GM12878 (cell line): ENCODE measurements around the gene LRP1B. TPM values are rescaled to one million over a fixed set of nuclear protein-coding genes. Genes with fewer than 3 reads are reported as not detected.

ENCODE experiments used
- ATAC-seq: fragments of 200-7000 bp; cut with Tn5 transposase; 3 replicates; pipeline ENCODE4 v1.9.1; 2020; ENCODE audit warnings: mild to moderate bottlenecking, moderate library complexity
- BruUV-seq: library from RNA; stranded (reverse); fragments of 400-500 nt; replicated peaks from 2 replicates; lab custom pipeline; 2021; lab: Mats Ljungman, UMichigan
- CTCF ChIA-PET: fragments of 300-600 bp; sonication (Branson Sonifier 250); formaldehyde crosslinking; extraction: SDS; loops from one replicate; lab custom pipeline; 2021; ENCODE audit warnings: inconsistent platforms; lab: Yijun Ruan, JAX
- POLR2A ChIA-PET: fragments of 350-600 bp; formaldehyde crosslinking; extraction: SDS; loops from one replicate; lab custom pipeline; 2021; ENCODE audit warnings: inconsistent platforms; lab: Charles Lee
- RAD21 ChIA-PET: fragments of 300-600 bp; sonication (Branson Sonifier 250); formaldehyde crosslinking; loops from one replicate; lab custom pipeline; 2023; ENCODE audit warnings: antibody characterized with exemption; ENCODE audit not compliant: unreplicated experiment; lab: Charles Lee
- SMC1A ChIA-PET: fragments of 300-600 bp; sonication (Branson Sonifier 250); formaldehyde crosslinking; loops from one replicate; lab custom pipeline; 2023; ENCODE audit not compliant: unreplicated experiment, uncharacterized antibody; lab: Charles Lee
- DNase-seq: peaks from one replicate; pipeline ENCODE4 v3.0.0-alpha.2; 2011; ENCODE audit warnings: low read depth, low spot score
- FAIRE-seq: peaks from 3 replicates; lab custom pipeline; 2011; peaks lifted over from hg19 to GRCh38; lab: Jason Lieb, UNC
- H2AFZ ChIP-seq: 2 replicates; pipeline ENCODE4 v1.6.0; 2011; ENCODE audit warnings: low read depth, low read length, control low read depth; ENCODE audit not compliant: control insufficient read depth
- H3K27ac ChIP-seq: 2 replicates; pipeline ENCODE4 v1.5.1; 2011; ENCODE audit warnings: control low read depth; ENCODE audit not compliant: control insufficient read depth, insufficient read depth
- H3K27me3 ChIP-seq, 2 experiments: replicated peaks in 1 of 2; 2 replicates each; pipeline versions ENCODE4 v1.6.0 to v1.6.1; 2011; ENCODE audit warnings: low read length in 1 of 2; ENCODE audit not compliant: control insufficient read depth in 2 of 2, insufficient read depth in 2 of 2
- H3K36me3 ChIP-seq, 2 experiments: 2 replicates each; pipeline ENCODE4 v1.5.1; 2011; ENCODE audit warnings: low read length in 1 of 2; ENCODE audit not compliant: control insufficient read depth in 2 of 2, insufficient read depth in 2 of 2
- H3K4me1 ChIP-seq: 2 replicates; pipeline ENCODE4 v1.6.1; 2011; ENCODE audit warnings: mild to moderate bottlenecking, low read length, moderate library complexity, mixed read lengths; ENCODE audit not compliant: control insufficient read depth, insufficient read depth
- H3K4me2 ChIP-seq: 2 replicates; pipeline ENCODE4 v1.6.0; 2011; ENCODE audit warnings: control low read depth; ENCODE audit not compliant: control insufficient read depth, insufficient read depth
- H3K4me3 ChIP-seq: fragments of 200-600 bp; sonication (generic); 2 replicates; pipeline ENCODE4 v1.5.1; 2016
- H3K79me2 ChIP-seq: 2 replicates; pipeline ENCODE4 v1.6.0; 2011; ENCODE audit warnings: low read length; ENCODE audit not compliant: control insufficient read depth, insufficient read depth
- H3K9ac ChIP-seq: 2 replicates; pipeline ENCODE4 v1.8.0; 2011; ENCODE audit warnings: low read length, control low read depth, mixed read lengths; ENCODE audit not compliant: control insufficient read depth, insufficient read depth
- H3K9me3 ChIP-seq: replicated peaks from 3 replicates; pipeline ENCODE4 v1.5.1; 2011; ENCODE audit warnings: mild to moderate bottlenecking, low read length; ENCODE audit not compliant: control insufficient read depth, insufficient read depth
- H4K20me1 ChIP-seq: 2 replicates; pipeline ENCODE4 v1.6.0; 2011; ENCODE audit not compliant: control insufficient read depth, insufficient read depth
- BACH1 ChIP-seq: fragments of 450-650 bp; IDR thresholded peaks from 2 replicates; pipeline ENCODE4 v1.6.1; 2017; ENCODE audit warnings: mild to moderate bottlenecking, borderline replicate concordance
- CHD1 ChIP-seq: IDR thresholded peaks from 2 replicates; pipeline ENCODE4 v1.6.1; 2012; ENCODE audit warnings: low read depth, low read length, improper control_type of control experiment
- CHD4 ChIP-seq: fragments of 200-600 bp; sonication (generic); IDR thresholded peaks from 2 replicates; pipeline ENCODE4 v1.6.1; 2016; ENCODE audit warnings: mild to moderate bottlenecking
- FOXM1 ChIP-seq: IDR thresholded peaks from 2 replicates; pipeline ENCODE4 v1.6.1; 2012; ENCODE audit warnings: low read depth, mild to moderate bottlenecking, inconsistent platforms, low read length, moderate library complexity
- HDAC2 ChIP-seq: fragments of 200-600 bp; sonication (generic); IDR thresholded peaks from 2 replicates; pipeline ENCODE4 v1.6.1; 2017
- RAD21 ChIP-seq: IDR thresholded peaks from 2 replicates; pipeline ENCODE4 v1.6.1; 2011; ENCODE audit warnings: mild to moderate bottlenecking, low read depth, low read length, moderate library complexity; ENCODE audit not compliant: insufficient read depth
- RBBP5 ChIP-seq: fragments of 200-600 bp; sonication (generic); conservative IDR thresholded peaks from 2 replicates; pipeline ENCODE4 v1.6.1; 2016
- RUNX3 ChIP-seq: IDR thresholded peaks from 2 replicates; pipeline ENCODE4 v1.6.1; 2012; ENCODE audit warnings: low read length, inconsistent platforms
- SIX5 ChIP-seq: IDR thresholded peaks from 2 replicates; pipeline ENCODE4 v1.6.1; 2011; ENCODE audit warnings: mild to moderate bottlenecking, low read depth, low read length, moderate library complexity; ENCODE audit not compliant: severe bottlenecking
- SMC3 ChIP-seq: IDR thresholded peaks from 2 replicates; pipeline ENCODE4 v1.6.1; 2011; ENCODE audit warnings: low read length, improper control_type of control experiment, borderline replicate concordance
- STAT1 ChIP-seq: fragments of 450-650 bp; conservative IDR thresholded peaks from 2 replicates; pipeline ENCODE4 v1.6.1; 2014; ENCODE audit warnings: antibody characterized with exemption, mild to moderate bottlenecking
- ZNF207 ChIP-seq: fragments of 450-650 bp; IDR thresholded peaks from 2 replicates; pipeline ENCODE4 v1.6.1; 2014; ENCODE audit warnings: antibody characterized with exemption, mild to moderate bottlenecking, borderline replicate concordance
- ZNF274 ChIP-seq: IDR thresholded peaks from one replicate; pipeline ENCODE4 v1.8.0; 2011; ENCODE audit not compliant: insufficient read length, insufficient read depth
- ZNF622 ChIP-seq: fragments of 450-650 bp; IDR thresholded peaks from 2 replicates; pipeline ENCODE4 v1.6.1; 2017; ENCODE audit warnings: mild to moderate bottlenecking, inconsistent platforms
- WGBS: methylation state at CpG from one replicate; pipeline ENCODE4 v1.1.6; 2016; ENCODE audit warnings: low lambda C conversion rate; ENCODE audit not compliant: insufficient replicate concordance, insufficient coverage; ENCODE audit errors: missing lambda C conversion rate; 5-methylcytosine and 5-hydroxymethylcytosine counted together
- in situ Hi-C: fragments of 300-500 bp; cut with MboI; formaldehyde crosslinking; loops from 9 replicates; pipeline ENCODE4 v1.14.3; 2018; ENCODE audit warnings: mixed read lengths
- intact Hi-C: fragments of 100-400 bp; cut with micrococcal nuclease; formaldehyde crosslinking; loops from one replicate; pipeline ENCODE4 v1.14.2; 2022; ENCODE audit not compliant: unreplicated experiment
- polyA plus RNA-seq, 11 experiments: library from polyadenylated mRNA; depleted of rRNA in 4 of 11; unstranded in 6 of 11; stranded (reverse) in 5 of 11; fragments of >200 nt; fragmentation: Nextera tagmentation in 4 of 11; fragmentation: Illumina TruSeq in 1 of 11; extraction: Ambion mirVana in 4 of 11; extraction: Trizol in 1 of 11; gene quantifications; 1 replicate in 1 of 11; 2 replicates in 10 of 11; pipeline versions ENCODE4 v1.2.1 to v1.2.3, GENCODE V29; 2011 to 2016; ENCODE audit warnings: inconsistent platforms in 2 of 11, missing spikeins in 2 of 11, low read depth in 1 of 11
- total RNA-seq, 4 experiments: library from RNA; depleted of rRNA in 3 of 4; stranded (reverse); fragments of >200 nt in 3 of 4; fragmentation: Illumina TruSeq in 1 of 4; extraction: Trizol in 1 of 4; gene quantifications; 2 replicates each; pipeline versions ENCODE4 v1.2.1 to v1.2.3, GENCODE V29; 2013 to 2021
- TF ChIP-seq, protein P1 (sequence below): fragments of 450-650 bp; IDR thresholded peaks from 2 replicates; pipeline ENCODE4 v1.6.1; 2017; ENCODE audit warnings: mild to moderate bottlenecking
- TF ChIP-seq, protein P2 (sequence below): IDR thresholded peaks from 2 replicates; pipeline ENCODE4 v1.6.1; 2011; ENCODE audit warnings: mild to moderate bottlenecking, low read depth, low read length, moderate library complexity; ENCODE audit not compliant: insufficient replicate concordance
- TF ChIP-seq, protein P3 (sequence below): fragments of 450-650 bp; IDR thresholded peaks from 2 replicates; pipeline ENCODE4 v1.6.1; 2018; ENCODE audit warnings: borderline replicate concordance, mild to moderate bottlenecking; ENCODE audit not compliant: partially characterized antibody
- TF ChIP-seq, protein P4 (sequence below): fragments of 450-650 bp; IDR thresholded peaks from 2 replicates; pipeline ENCODE4 v1.6.1; 2017; ENCODE audit warnings: antibody characterized with exemption, mild to moderate bottlenecking, moderate library complexity

Gene LRP1B
- total and polyA plus RNA-seq, 10 of the 15 experiments (the other 5 are each of a cell fraction or from before 2014, with no cell fraction given): under 0.01 to 0.06 (median 0.03) TPM; not detected in 5

DNA sequence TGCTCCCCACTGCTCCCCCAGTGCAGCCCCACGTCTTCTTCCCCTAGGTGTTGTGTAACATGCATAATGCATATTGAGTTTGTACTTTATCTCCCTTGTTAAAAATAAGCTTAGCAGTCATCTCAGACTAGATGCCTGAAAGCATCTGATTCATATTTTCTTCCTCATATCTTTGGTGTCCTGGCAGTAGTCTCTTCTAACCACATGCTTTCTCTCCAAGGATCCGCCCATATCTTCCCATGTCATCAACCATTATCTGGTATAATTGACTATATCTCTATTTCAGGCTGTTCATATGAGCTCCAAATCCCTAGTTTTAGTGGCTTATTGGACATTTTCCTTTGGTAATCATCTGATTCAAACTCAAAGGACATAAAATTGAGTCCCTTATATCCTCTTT lies 426.3 kb downstream of the LRP1B start:
- in situ Hi-C loops (no loop called here), intact Hi-C loops (no loop called here)
- Histone ChIP-seq H3K4me1 (no peaks in the 10 kb centered on the region), H3K79me2 (no peaks in the 10 kb centered on the region), H3K9me3 (no peaks in the 10 kb centered on the region), H3K27ac (no peak overlapping the region), H3K9ac (no peak overlapping the region), H3K4me2 (no peak overlapping the region), H3K4me3 (no peak overlapping the region), H4K20me1 (no peaks in the 10 kb centered on the region), H3K27me3 (no peaks in the 10 kb centered on the region), H3K36me3 (no peaks in the 10 kb centered on the region), H2AFZ (no peak overlapping the region)
- RAD21 ChIA-PET: no interaction called here
- no TSS peak for BruUV-seq
- FAIRE-seq (no peak), ATAC-seq (no peak), DNase-seq (no peak)
- SMC1A ChIA-PET: no interaction called here
- 10% methylated on average over 2 of the region's 2 CpGs for WGBS
- POLR2A ChIA-PET: no interaction called here
- CTCF ChIA-PET: no interaction called here
- TF ChIP-seq ZNF274 (no peak), SIX5 (no peak), SMC3 (no peak), CHD4 (no peak), ZNF207 (no peak), RAD21 (no peak), RUNX3 (no peak), CHD1 (no peak), STAT1 (no peak), FOXM1 (no peak), HDAC2 (no peak), BACH1 (no peak), ZNF622 (no peak), RBBP5 (no peak)
- TF ChIP-seq, protein P1, sequence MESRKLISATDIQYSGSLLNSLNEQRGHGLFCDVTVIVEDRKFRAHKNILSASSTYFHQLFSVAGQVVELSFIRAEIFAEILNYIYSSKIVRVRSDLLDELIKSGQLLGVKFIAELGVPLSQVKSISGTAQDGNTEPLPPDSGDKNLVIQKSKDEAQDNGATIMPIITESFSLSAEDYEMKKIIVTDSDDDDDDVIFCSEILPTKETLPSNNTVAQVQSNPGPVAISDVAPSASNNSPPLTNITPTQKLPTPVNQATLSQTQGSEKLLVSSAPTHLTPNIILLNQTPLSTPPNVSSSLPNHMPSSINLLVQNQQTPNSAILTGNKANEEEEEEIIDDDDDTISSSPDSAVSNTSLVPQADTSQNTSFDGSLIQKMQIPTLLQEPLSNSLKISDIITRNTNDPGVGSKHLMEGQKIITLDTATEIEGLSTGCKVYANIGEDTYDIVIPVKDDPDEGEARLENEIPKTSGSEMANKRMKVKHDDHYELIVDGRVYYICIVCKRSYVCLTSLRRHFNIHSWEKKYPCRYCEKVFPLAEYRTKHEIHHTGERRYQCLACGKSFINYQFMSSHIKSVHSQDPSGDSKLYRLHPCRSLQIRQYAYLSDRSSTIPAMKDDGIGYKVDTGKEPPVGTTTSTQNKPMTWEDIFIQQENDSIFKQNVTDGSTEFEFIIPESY: no peak
- TF ChIP-seq, protein P2, sequence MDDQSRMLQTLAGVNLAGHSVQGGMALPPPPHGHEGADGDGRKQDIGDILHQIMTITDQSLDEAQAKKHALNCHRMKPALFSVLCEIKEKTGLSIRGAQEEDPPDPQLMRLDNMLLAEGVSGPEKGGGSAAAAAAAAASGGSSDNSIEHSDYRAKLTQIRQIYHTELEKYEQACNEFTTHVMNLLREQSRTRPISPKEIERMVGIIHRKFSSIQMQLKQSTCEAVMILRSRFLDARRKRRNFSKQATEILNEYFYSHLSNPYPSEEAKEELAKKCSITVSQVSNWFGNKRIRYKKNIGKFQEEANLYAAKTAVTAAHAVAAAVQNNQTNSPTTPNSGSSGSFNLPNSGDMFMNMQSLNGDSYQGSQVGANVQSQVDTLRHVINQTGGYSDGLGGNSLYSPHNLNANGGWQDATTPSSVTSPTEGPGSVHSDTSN: no peak
- TF ChIP-seq, protein P3, sequence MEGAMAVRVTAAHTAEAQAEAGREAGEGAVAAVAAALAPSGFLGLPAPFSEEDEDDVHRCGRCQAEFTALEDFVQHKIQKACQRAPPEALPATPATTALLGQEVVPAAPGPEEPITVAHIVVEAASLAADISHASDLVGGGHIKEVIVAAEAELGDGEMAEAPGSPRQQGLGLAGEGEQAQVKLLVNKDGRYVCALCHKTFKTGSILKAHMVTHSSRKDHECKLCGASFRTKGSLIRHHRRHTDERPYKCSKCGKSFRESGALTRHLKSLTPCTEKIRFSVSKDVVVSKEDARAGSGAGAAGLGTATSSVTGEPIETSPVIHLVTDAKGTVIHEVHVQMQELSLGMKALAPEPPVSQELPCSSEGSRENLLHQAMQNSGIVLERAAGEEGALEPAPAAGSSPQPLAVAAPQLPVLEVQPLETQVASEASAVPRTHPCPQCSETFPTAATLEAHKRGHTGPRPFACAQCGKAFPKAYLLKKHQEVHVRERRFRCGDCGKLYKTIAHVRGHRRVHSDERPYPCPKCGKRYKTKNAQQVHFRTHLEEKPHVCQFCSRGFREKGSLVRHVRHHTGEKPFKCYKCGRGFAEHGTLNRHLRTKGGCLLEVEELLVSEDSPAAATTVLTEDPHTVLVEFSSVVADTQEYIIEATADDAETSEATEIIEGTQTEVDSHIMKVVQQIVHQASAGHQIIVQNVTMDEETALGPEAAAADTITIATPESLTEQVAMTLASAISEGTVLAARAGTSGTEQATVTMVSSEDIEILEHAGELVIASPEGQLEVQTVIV: no peak
- TF ChIP-seq, protein P4, sequence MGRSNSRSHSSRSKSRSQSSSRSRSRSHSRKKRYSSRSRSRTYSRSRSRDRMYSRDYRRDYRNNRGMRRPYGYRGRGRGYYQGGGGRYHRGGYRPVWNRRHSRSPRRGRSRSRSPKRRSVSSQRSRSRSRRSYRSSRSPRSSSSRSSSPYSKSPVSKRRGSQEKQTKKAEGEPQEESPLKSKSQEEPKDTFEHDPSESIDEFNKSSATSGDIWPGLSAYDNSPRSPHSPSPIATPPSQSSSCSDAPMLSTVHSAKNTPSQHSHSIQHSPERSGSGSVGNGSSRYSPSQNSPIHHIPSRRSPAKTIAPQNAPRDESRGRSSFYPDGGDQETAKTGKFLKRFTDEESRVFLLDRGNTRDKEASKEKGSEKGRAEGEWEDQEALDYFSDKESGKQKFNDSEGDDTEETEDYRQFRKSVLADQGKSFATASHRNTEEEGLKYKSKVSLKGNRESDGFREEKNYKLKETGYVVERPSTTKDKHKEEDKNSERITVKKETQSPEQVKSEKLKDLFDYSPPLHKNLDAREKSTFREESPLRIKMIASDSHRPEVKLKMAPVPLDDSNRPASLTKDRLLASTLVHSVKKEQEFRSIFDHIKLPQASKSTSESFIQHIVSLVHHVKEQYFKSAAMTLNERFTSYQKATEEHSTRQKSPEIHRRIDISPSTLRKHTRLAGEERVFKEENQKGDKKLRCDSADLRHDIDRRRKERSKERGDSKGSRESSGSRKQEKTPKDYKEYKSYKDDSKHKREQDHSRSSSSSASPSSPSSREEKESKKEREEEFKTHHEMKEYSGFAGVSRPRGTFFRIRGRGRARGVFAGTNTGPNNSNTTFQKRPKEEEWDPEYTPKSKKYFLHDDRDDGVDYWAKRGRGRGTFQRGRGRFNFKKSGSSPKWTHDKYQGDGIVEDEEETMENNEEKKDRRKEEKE: no peak
